ENCODE data around the gene ADTRP. TPM values are rescaled to one million over a fixed set of nuclear protein-coding genes. Genes with fewer than 3 reads are reported as not detected.

The ADTRP gene
- total RNA-seq, 2 experiments from 2014 or later = not detected

- TF ChIP-seq EZH2phosphoT487 (IDR thresholded peaks at IDR 0.05; ENCODE audit: borderline replicate concordance, low read depth, low read length) = no peak
- TF ChIP-seq, protein P1, sequence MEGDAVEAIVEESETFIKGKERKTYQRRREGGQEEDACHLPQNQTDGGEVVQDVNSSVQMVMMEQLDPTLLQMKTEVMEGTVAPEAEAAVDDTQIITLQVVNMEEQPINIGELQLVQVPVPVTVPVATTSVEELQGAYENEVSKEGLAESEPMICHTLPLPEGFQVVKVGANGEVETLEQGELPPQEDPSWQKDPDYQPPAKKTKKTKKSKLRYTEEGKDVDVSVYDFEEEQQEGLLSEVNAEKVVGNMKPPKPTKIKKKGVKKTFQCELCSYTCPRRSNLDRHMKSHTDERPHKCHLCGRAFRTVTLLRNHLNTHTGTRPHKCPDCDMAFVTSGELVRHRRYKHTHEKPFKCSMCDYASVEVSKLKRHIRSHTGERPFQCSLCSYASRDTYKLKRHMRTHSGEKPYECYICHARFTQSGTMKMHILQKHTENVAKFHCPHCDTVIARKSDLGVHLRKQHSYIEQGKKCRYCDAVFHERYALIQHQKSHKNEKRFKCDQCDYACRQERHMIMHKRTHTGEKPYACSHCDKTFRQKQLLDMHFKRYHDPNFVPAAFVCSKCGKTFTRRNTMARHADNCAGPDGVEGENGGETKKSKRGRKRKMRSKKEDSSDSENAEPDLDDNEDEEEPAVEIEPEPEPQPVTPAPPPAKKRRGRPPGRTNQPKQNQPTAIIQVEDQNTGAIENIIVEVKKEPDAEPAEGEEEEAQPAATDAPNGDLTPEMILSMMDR (conservative IDR thresholded peaks at IDR 0.05; ENCODE audit: low read length) = no peak
- no peak for DNase-seq (ENCODE audit: low spot score)
- H3K9me3 ChIP-seq (ENCODE audit: low read length) = no peaks in the 10 kb centered on the region
- H3K79me2 ChIP-seq (ENCODE audit: insufficient read depth, low read depth, low read length) = no peaks in the 10 kb centered on the region
- no peak overlapping the region for H3K4me2 ChIP-seq (ENCODE audit: low read length)
- no peaks in the 10 kb centered on the region for H4K20me1 ChIP-seq (ENCODE audit: insufficient read depth, low read length)
- H3K4me1 ChIP-seq (ENCODE audit: insufficient read depth, low read length, poor library complexity, severe bottlenecking) = no peaks in the 10 kb centered on the region
- H3K27ac ChIP-seq (ENCODE audit: low read depth, low read length, poor library complexity, severe bottlenecking) = no peak overlapping the region
- no TSS peak for BruUV-seq (replicated peaks)
- intact Hi-C loops (cut with micrococcal nuclease; ENCODE audit: unreplicated experiment) = loop anchor here (5.0 to 10.0 kb wide), 2 partner anchors 372 to 585 kb away; no protein-coding TSS in a partner anchor
- CTCF ChIA-PET (ENCODE audit: unreplicated experiment) = no interaction called here
- POLR2A ChIA-PET = interaction anchor here (0.6 to 0.7 kb wide), 2 partner anchors 578 to 724 kb away, joined by 3 read pairs; no protein-coding TSS in a partner anchor
- no peak overlapping the region for H2AFZ ChIP-seq (ENCODE audit: low read length)
- no peak overlapping the region for H3K4me3 ChIP-seq (ENCODE audit: low read depth, low read length, poor library complexity, severe bottlenecking)
- H3K9me2 ChIP-seq (ENCODE audit: insufficient read depth, low read length) = no peaks in the 10 kb centered on the region
- no peaks in the 10 kb centered on the region for H3K36me3 ChIP-seq (ENCODE audit: insufficient read depth, low read length)
These were observed 76.0 kb downstream of the ADTRP start for GRCh38 chr6:11702500-11703130.

DNA sequence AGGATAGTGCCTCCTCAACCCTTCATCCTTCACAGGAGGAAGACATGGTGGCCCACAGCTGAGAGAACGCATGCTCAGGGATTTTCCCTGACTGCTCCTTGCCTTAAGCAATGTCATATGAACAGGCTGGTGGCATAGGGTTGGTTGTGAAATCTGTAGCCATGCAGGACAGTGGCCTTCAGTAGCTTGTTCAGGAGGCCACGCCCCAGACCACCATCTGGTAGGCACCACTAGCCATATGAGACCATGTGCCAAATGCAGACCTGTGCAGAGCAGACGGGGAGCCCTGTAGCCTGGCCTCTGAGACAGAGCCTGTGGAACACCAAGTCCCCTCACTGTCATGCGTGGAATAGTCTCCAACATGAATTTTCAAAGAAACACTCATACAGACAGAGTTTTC is 76.5 kb downstream of the ADTRP start:
- POLR2A ChIA-PET = no interaction called here
- H3K36me3 ChIP-seq (ENCODE audit: insufficient read depth, low read length) = no peaks in the 10 kb centered on the region
- H3K9me2 ChIP-seq (ENCODE audit: insufficient read depth, low read length) = no peaks in the 10 kb centered on the region

More for the DNA sequence above, 76.5 kb downstream of the ADTRP start:
- Histone ChIP-seq H4K20me1 (ENCODE audit: insufficient read depth, low read length) (no peaks in the 10 kb centered on the region), H3K4me2 (ENCODE audit: low read length) (no peak overlapping the region), H2AFZ (ENCODE audit: low read length) (no peak overlapping the region), H3K4me1 (ENCODE audit: insufficient read depth, low read length, poor library complexity, severe bottlenecking) (no peaks in the 10 kb centered on the region), H3K79me2 (ENCODE audit: insufficient read depth, low read depth, low read length) (no peaks in the 10 kb centered on the region), H3K4me3 (ENCODE audit: low read depth, low read length, poor library complexity, severe bottlenecking) (no peak overlapping the region), H3K27ac (ENCODE audit: low read depth, low read length, poor library complexity, severe bottlenecking) (no peak overlapping the region), H3K9me3 (ENCODE audit: low read length) (no peaks in the 10 kb centered on the region)
- DNase-seq (ENCODE audit: low spot score) = no peak
- CTCF ChIA-PET (ENCODE audit: unreplicated experiment) = no interaction called here
- TF ChIP-seq, protein P1 (conservative IDR thresholded peaks at IDR 0.05; ENCODE audit: low read length) = no peak
- TF ChIP-seq EZH2phosphoT487 (IDR thresholded peaks at IDR 0.05; ENCODE audit: borderline replicate concordance, low read depth, low read length) = no peak
- no TSS peak for BruUV-seq (replicated peaks)
- intact Hi-C loops (cut with micrococcal nuclease; ENCODE audit: unreplicated experiment) = loop anchor here (5.0 to 10.0 kb wide), 2 partner anchors 373 to 585 kb away; no protein-coding TSS in a partner anchor

All from OCI-LY7 (cell line).